A549 (cell line): ENCODE measurements around the gene TP53RK. TPM values are rescaled to one million over a fixed set of nuclear protein-coding genes. Genes with fewer than 3 reads are reported as not detected.

Experiments
- ATAC-seq, 2 experiments: fragments of 200-7000 bp in 1 of 2; fragments of >200 bp in 1 of 2; cut with Nextera tagmentation in 1 of 2; cut with Tn5 transposase in 1 of 2; 3 replicates each; pipeline versions ENCODE4 v1.8.0 to v1.9.1; 2018 to 2020; ENCODE audit warnings: mild to moderate bottlenecking in 1 of 2, moderate library complexity in 1 of 2
- CTCF ChIA-PET: fragments of 300-600 bp; sonication (Branson Sonifier 250); formaldehyde crosslinking; extraction: SDS; loops from one replicate; lab custom pipeline; 2021; ENCODE audit warnings: antibody characterized with exemption, inconsistent platforms; lab: Yijun Ruan, JAX
- POLR2A ChIA-PET: fragments of 350-600 bp; formaldehyde crosslinking; extraction: SDS; loops from one replicate; lab custom pipeline; 2021; ENCODE audit warnings: antibody characterized with exemption, inconsistent platforms; lab: Yijun Ruan, JAX
- DNase-seq, 2 experiments: peaks; one replicate each; pipeline versions ENCODE4 v3.0.0 to v3.0.0-alpha.2; 2011 to 2016; ENCODE audit warnings: low read depth in 1 of 2, low spot score in 1 of 2
- FAIRE-seq: peaks from 2 replicates; lab custom pipeline; 2011; peaks lifted over from hg19 to GRCh38; lab: Jason Lieb, UNC
- H3K27ac ChIP-seq, 2 experiments: fragments of >200 bp; sonication (Bioruptor Twin); formaldehyde crosslinking; 3 replicates each; pipeline ENCODE4 v1.5.1; 2016 to 2017
- H3K4me1 ChIP-seq: fragments of >200 bp; sonication (Bioruptor Twin); formaldehyde crosslinking; 3 replicates; pipeline ENCODE4 v1.6.1; 2016
- H3K4me2 ChIP-seq: fragments of >200 bp; sonication (Bioruptor Twin); formaldehyde crosslinking; 3 replicates; pipeline ENCODE4 v1.6.1; 2016
- H3K4me3 ChIP-seq: fragments of >200 bp; sonication (Bioruptor Twin); formaldehyde crosslinking; 3 replicates; pipeline ENCODE4 v1.5.1; 2016
- H3K9me3 ChIP-seq: fragments of >200 bp; sonication (Bioruptor Twin); formaldehyde crosslinking; 3 replicates; pipeline ENCODE4 v1.6.1; 2016
- BHLHE40 ChIP-seq: IDR thresholded peaks from 2 replicates; pipeline ENCODE4 v1.6.1; 2012; ENCODE audit warnings: low read depth, low read length, inconsistent platforms
- CBX8 ChIP-seq: fragments of 200-600 bp; sonication (generic); IDR thresholded peaks from 2 replicates; pipeline ENCODE4 v1.6.1; 2016
- CEBPB ChIP-seq, 2 experiments: fragments of >200 bp in 1 of 2; sonication (Bioruptor Twin) in 1 of 2; formaldehyde crosslinking in 1 of 2; IDR thresholded peaks; 2 replicates each; pipeline ENCODE4 v1.6.1; 2012 to 2016
- FOXS1 ChIP-seq: fragments of 250-450 bp; sonication (Bioruptor Pico); IDR thresholded peaks from 2 replicates; pipeline ENCODE4 v1.5.0; 2020; ENCODE audit warnings: mild to moderate bottlenecking, moderate library complexity
- GATA3 ChIP-seq: IDR thresholded peaks from 2 replicates; pipeline ENCODE4 v1.6.1; 2012; ENCODE audit warnings: borderline replicate concordance
- HOXB5 ChIP-seq: fragments of 250-450 bp; sonication (Bioruptor Pico); IDR thresholded peaks from 2 replicates; pipeline ENCODE4 v1.5.0; 2020; ENCODE audit warnings: mild to moderate bottlenecking, moderate library complexity
- JUN ChIP-seq, 2 experiments: fragments of >200 bp; sonication (Bioruptor Twin); formaldehyde crosslinking; IDR thresholded peaks; 2 replicates in 1 of 2; 3 replicates in 1 of 2; pipeline ENCODE4 v1.6.1; 2016 to 2017
- KDM1A ChIP-seq: fragments of 200-600 bp; sonication (generic); IDR thresholded peaks from 2 replicates; pipeline ENCODE4 v1.6.1; 2016; ENCODE audit warnings: low read depth, mild to moderate bottlenecking
- KDM5A ChIP-seq: fragments of 200-600 bp; sonication (generic); IDR thresholded peaks from 2 replicates; pipeline ENCODE4 v1.6.1; 2016; ENCODE audit warnings: antibody characterized with exemption, mild to moderate bottlenecking
- MAFK ChIP-seq: fragments of 450-650 bp; IDR thresholded peaks from 2 replicates; pipeline ENCODE4 v1.6.1; 2014; ENCODE audit not compliant: partially characterized antibody
- MYC ChIP-seq: IDR thresholded peaks from 2 replicates; pipeline ENCODE4 v1.6.1; 2012; ENCODE audit warnings: mild to moderate bottlenecking, inconsistent platforms, low read length, improper control_type of control experiment, borderline replicate concordance
- NPAS2 ChIP-seq: fragments of 250-450 bp; sonication (Bioruptor Pico); IDR thresholded peaks from 2 replicates; pipeline ENCODE4 v1.8.0; 2022; ENCODE audit warnings: mild to moderate bottlenecking, moderate library complexity, borderline replicate concordance
- POLR2A ChIP-seq: IDR thresholded peaks from 2 replicates; pipeline ENCODE4 v1.6.1; 2012; ENCODE audit warnings: mild to moderate bottlenecking, low read length
- POLR2AphosphoS2 ChIP-seq: conservative IDR thresholded peaks from 2 replicates; pipeline ENCODE4 v1.6.1; 2012; ENCODE audit warnings: low read length, improper control_type of control experiment, inconsistent platforms
- RARB ChIP-seq: fragments of 250-450 bp; sonication (Bioruptor Pico); IDR thresholded peaks from 2 replicates; pipeline ENCODE4 v1.8.0; 2021; ENCODE audit warnings: mild to moderate bottlenecking, moderate library complexity
- RCOR1 ChIP-seq: fragments of 150-350 bp; IDR thresholded peaks from 2 replicates; pipeline ENCODE4 v1.6.1; 2014; ENCODE audit warnings: antibody characterized with exemption, low read length, low read depth
- RFX5 ChIP-seq: fragments of 450-650 bp; IDR thresholded peaks from 2 replicates; pipeline ENCODE4 v1.7.1; 2014; ENCODE audit warnings: antibody characterized with exemption, mild to moderate bottlenecking, moderate library complexity
- SREBF2 ChIP-seq: fragments of 450-650 bp; IDR thresholded peaks from 2 replicates; pipeline ENCODE4 v1.6.1; 2014; ENCODE audit warnings: mild to moderate bottlenecking, moderate library complexity
- TFCP2L1 ChIP-seq: fragments of 250-450 bp; sonication (Bioruptor Pico); IDR thresholded peaks from 2 replicates; pipeline ENCODE4 v1.5.0; 2021; ENCODE audit warnings: mild to moderate bottlenecking
- TP53 ChIP-seq: fragments of 250-450 bp; sonication (Bioruptor Pico); IDR thresholded peaks from 2 replicates; pipeline ENCODE4 v1.5.0; 2021; ENCODE audit warnings: mild to moderate bottlenecking, moderate library complexity
- WGBS: methylation state at CpG from one replicate; pipeline ENCODE4 v1.1.6; 2017; ENCODE audit errors: missing lambda C conversion rate; 5-methylcytosine and 5-hydroxymethylcytosine counted together
- polyA plus RNA-seq, 4 experiments: library from polyadenylated mRNA; depleted of rRNA in 3 of 4; stranded (reverse); fragments of >200 nt; fragmentation: RNase III in 1 of 4; extraction: RNeasy Plus Mini Kit Qiagen cat#74134 plus additional on column Dnase treatment in 1 of 4; gene quantifications; 2 replicates in 3 of 4; 3 replicates in 1 of 4; pipeline ENCODE4 v1.2.3, GENCODE V29; 2011 to 2017
- TF ChIP-seq, protein P1 (sequence below): fragments of 250-450 bp; sonication (Bioruptor Pico); IDR thresholded peaks from 2 replicates; pipeline ENCODE4 v1.5.0; 2021; ENCODE audit warnings: mild to moderate bottlenecking, moderate library complexity, borderline replicate concordance
- TF ChIP-seq, protein P2 (sequence below): fragments of 200-600 bp; sonication (generic); IDR thresholded peaks from 2 replicates; pipeline ENCODE4 v1.6.1; 2016; ENCODE audit warnings: antibody characterized with exemption, mild to moderate bottlenecking, moderate library complexity
- TF ChIP-seq, protein P3 (sequence below): IDR thresholded peaks from 2 replicates; pipeline ENCODE4 v1.6.1; 2012; ENCODE audit warnings: low read depth, borderline replicate concordance
- TF ChIP-seq, protein P4 (sequence below): fragments of 450-650 bp; IDR thresholded peaks from 2 replicates; pipeline ENCODE4 v1.6.1; 2014; ENCODE audit warnings: antibody characterized with exemption

Gene TP53RK
- polyA plus RNA-seq, 2 of the 4 experiments (the other 2 are of a cell fraction) = 9.8 to 11.8 TPM

DNA sequence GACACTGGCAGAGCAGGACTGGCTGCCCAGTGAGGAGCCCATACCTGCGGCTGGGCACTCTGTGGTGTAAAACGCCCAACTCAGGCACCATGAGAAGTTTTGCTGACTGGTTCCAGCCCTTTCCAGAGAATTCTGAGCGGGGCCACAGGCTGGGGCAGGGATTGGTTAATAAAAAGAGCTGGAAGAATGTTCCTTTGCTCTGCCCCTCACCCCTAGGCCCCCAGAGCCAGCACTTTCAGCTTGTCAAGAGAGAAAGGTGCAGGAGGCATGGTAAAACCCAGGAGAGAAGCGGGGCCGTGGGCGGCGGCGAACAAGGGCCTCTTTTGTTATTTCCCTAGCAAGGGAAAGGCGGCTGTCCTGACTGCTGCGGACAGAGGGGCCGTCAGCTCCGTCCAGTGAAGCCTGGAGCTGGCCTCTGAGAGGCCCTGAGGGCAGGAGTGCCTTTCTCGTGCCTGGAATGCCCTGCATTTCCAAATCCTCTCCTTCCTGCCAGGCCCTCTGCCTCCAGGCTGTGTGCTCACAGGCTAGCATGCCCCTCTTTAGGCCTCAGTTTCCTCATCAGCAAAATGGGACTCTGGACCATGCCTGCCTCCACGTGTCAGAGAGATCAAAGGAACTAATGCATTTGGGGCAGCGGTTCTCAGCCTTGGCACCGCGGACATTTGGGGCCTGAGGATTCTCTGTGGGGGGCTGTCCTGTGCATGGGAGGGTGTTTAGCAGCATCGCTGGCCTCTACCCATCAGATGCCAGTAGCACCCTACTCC, 50.9 kb downstream of the TP53RK start:
- no peak overlapping the region for H3K4me3 ChIP-seq
- FAIRE-seq = no peak
- ATAC-seq = no peak
- POLR2A ChIA-PET = no interaction called here
- DNase-seq = no peak
- 78% methylated on average over 14 of the region's 18 CpGs for WGBS
- no peaks in the 10 kb centered on the region for H3K9me3 ChIP-seq
- no peak for TF ChIP-seq RCOR1
- TF ChIP-seq, protein P1, sequence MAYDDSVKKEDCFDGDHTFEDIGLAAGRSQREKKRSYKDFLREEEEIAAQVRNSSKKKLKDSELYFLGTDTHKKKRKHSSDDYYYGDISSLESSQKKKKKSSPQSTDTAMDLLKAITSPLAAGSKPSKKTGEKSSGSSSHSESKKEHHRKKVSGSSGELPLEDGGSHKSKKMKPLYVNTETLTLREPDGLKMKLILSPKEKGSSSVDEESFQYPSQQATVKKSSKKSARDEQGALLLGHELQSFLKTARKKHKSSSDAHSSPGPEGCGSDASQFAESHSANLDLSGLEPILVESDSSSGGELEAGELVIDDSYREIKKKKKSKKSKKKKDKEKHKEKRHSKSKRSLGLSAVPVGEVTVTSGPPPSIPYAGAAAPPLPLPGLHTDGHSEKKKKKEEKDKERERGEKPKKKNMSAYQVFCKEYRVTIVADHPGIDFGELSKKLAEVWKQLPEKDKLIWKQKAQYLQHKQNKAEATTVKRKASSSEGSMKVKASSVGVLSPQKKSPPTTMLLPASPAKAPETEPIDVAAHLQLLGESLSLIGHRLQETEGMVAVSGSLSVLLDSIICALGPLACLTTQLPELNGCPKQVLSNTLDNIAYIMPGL (CRISPR knock-in tag) = no peak
- no peak for TF ChIP-seq NPAS2 (CRISPR knock-in tag)
- no peak for TF ChIP-seq TP53 (CRISPR knock-in tag)
- TF ChIP-seq SREBF2 = no peak
- TF ChIP-seq, protein P2, sequence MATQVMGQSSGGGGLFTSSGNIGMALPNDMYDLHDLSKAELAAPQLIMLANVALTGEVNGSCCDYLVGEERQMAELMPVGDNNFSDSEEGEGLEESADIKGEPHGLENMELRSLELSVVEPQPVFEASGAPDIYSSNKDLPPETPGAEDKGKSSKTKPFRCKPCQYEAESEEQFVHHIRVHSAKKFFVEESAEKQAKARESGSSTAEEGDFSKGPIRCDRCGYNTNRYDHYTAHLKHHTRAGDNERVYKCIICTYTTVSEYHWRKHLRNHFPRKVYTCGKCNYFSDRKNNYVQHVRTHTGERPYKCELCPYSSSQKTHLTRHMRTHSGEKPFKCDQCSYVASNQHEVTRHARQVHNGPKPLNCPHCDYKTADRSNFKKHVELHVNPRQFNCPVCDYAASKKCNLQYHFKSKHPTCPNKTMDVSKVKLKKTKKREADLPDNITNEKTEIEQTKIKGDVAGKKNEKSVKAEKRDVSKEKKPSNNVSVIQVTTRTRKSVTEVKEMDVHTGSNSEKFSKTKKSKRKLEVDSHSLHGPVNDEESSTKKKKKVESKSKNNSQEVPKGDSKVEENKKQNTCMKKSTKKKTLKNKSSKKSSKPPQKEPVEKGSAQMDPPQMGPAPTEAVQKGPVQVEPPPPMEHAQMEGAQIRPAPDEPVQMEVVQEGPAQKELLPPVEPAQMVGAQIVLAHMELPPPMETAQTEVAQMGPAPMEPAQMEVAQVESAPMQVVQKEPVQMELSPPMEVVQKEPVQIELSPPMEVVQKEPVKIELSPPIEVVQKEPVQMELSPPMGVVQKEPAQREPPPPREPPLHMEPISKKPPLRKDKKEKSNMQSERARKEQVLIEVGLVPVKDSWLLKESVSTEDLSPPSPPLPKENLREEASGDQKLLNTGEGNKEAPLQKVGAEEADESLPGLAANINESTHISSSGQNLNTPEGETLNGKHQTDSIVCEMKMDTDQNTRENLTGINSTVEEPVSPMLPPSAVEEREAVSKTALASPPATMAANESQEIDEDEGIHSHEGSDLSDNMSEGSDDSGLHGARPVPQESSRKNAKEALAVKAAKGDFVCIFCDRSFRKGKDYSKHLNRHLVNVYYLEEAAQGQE = no peak
- TF ChIP-seq POLR2A = no peak
- TF ChIP-seq CBX8 = no peak
- no peak for TF ChIP-seq KDM5A
- TF ChIP-seq, all 56 proteins: peak for 0
- Histone ChIP-seq H3K4me1 (no peaks in the 10 kb centered on the region), H3K27ac (no peak overlapping the region), H3K4me2 (no peak overlapping the region)
- CTCF ChIA-PET = no interaction called here

DNA sequence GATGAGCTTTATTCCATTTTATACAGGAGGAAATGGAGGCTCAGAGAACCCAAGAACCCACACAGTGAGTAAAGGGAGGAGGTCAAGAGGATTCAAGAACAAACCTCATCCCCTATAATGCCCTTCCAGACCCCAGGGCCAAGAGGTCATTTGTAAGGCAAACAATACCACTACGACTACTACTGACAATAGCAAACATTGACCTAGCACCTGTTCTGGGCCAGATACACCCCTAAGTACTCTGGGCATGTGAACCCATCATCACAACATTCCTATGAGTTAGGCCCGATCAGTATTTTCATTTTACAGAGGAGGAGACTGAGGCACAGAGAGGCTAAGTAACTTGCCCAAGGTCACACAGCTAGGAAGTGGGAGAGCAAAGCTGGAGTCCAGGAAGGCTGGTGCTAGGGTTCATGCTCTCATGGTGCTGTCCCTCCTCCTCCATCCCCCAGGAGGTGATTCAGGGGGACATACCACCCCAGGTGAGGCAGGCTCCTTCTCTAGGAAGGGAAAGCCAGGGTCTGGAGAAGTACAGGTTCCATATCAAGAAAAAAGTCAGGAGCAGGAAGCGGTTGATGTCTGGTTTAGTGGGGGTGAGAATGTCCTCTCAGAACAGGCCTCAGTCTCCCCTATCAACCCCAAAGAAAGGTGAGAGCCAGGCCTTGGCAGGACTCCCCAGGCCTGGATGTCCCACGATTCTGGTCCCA, 51.7 kb downstream of the TP53RK start:
- Histone ChIP-seq H3K4me2 (no peak overlapping the region), H3K27ac (no peak overlapping the region), H3K9me3 (no peaks in the 10 kb centered on the region), H3K4me3 (no peak overlapping the region), H3K4me1 (no peaks in the 10 kb centered on the region)
- ATAC-seq (no peak), DNase-seq (no peak), FAIRE-seq (no peak)
- TF ChIP-seq, protein P3, sequence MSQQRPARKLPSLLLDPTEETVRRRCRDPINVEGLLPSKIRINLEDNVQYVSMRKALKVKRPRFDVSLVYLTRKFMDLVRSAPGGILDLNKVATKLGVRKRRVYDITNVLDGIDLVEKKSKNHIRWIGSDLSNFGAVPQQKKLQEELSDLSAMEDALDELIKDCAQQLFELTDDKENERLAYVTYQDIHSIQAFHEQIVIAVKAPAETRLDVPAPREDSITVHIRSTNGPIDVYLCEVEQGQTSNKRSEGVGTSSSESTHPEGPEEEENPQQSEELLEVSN = no peak
- no peak for TF ChIP-seq GATA3
- TF ChIP-seq KDM1A = no peak
- TF ChIP-seq MAFK = no peak
- no peak for TF ChIP-seq TFCP2L1 (CRISPR knock-in tag)
- no peak for TF ChIP-seq NPAS2 (CRISPR knock-in tag)
- no peak for TF ChIP-seq CEBPB (IDR thresholded peaks at IDR 0.05)
- TF ChIP-seq HOXB5 (CRISPR knock-in tag) = no peak
- no peak for TF ChIP-seq RFX5
- TF ChIP-seq RARB (CRISPR knock-in tag) = no peak
- TF ChIP-seq, protein P1 (CRISPR knock-in tag) = no peak
- TF ChIP-seq, protein P4, sequence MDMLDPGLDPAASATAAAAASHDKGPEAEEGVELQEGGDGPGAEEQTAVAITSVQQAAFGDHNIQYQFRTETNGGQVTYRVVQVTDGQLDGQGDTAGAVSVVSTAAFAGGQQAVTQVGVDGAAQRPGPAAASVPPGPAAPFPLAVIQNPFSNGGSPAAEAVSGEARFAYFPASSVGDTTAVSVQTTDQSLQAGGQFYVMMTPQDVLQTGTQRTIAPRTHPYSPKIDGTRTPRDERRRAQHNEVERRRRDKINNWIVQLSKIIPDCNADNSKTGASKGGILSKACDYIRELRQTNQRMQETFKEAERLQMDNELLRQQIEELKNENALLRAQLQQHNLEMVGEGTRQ = no peak
- TF ChIP-seq JUN (IDR thresholded peaks at IDR 0.05) = no peak
- no peak for TF ChIP-seq BHLHE40
- no peak for TF ChIP-seq POLR2A
- no peak for TF ChIP-seq MYC
- no peak for TF ChIP-seq RCOR1
- TF ChIP-seq FOXS1 = no peak
- no peak for TF ChIP-seq POLR2AphosphoS2
- no peak for TF ChIP-seq CBX8
- POLR2A ChIA-PET = no interaction called here
- CTCF ChIA-PET = no interaction called here
- whole genome bisulfite sequencing = 68% methylated on average over 3 of the region's 4 CpGs
